Transverse colon (tissue), 4 donors: ENCODE results near the gene GID8. TPM values are rescaled to one million over a fixed set of nuclear protein-coding genes. Genes with fewer than 3 reads are reported as not detected.
"Not testable (repeated sequence)": the region's sequence is repeated elsewhere in the genome, so short reads cannot be mapped to it uniquely, and the experiment has no call there.

Experiments used
- DNase-seq: peaks from one replicate; pipeline ENCODE4 v3.0.0-alpha.2; 2019
- H3K27ac ChIP-seq, 4 donors: fragments of 200-600 bp; sonication (generic); 2 replicates each; pipeline ENCODE4 v1.5.1; 2016 to 2018; ENCODE audit warnings: inconsistent platforms in 4 of 4
- H3K27me3 ChIP-seq: fragments of 200-600 bp; sonication (generic); 2 replicates; pipeline ENCODE4 v1.5.1; 2017; ENCODE audit warnings: inconsistent platforms
- H3K36me3 ChIP-seq, 4 donors: fragments of 200-600 bp; sonication (generic); 2 replicates each; pipeline ENCODE4 v1.5.1; 2017 to 2019; ENCODE audit warnings: inconsistent platforms in 4 of 4
- H3K4me1 ChIP-seq, 4 donors: fragments of 200-600 bp; sonication (generic); 2 replicates each; pipeline ENCODE4 v1.5.1; 2017 to 2020; ENCODE audit warnings: inconsistent platforms in 4 of 4
- H3K4me3 ChIP-seq, 4 donors: fragments of 200-600 bp; sonication (generic); 1 replicate in 1 of 4; 2 replicates in 3 of 4; pipeline versions ENCODE4 v1.5.1 to v1.6.1; 2017 to 2019; ENCODE audit warnings: inconsistent platforms in 4 of 4
- H3K9me3 ChIP-seq, 2 donors: fragments of 200-600 bp; sonication (generic); 2 replicates each; pipeline ENCODE4 v1.5.1; 2017 to 2019; ENCODE audit warnings: inconsistent platforms in 2 of 2
- EP300 ChIP-seq: sonication (generic); formaldehyde crosslinking; IDR thresholded peaks from one replicate; pipeline ENCODE4 v1.6.1; 2017; ENCODE audit warnings: antibody characterized with exemption, low read depth
- POLR2A ChIP-seq: fragments of 450-650 bp; IDR thresholded peaks from one replicate; pipeline ENCODE4 v1.6.1; 2016; ENCODE audit warnings: antibody characterized with exemption, mild to moderate bottlenecking, moderate library complexity
- POLR2AphosphoS5 ChIP-seq, 3 donors: sonication (generic); formaldehyde crosslinking; IDR thresholded peaks; one replicate each; pipeline ENCODE4 v1.6.1; 2016; ENCODE audit warnings: antibody characterized with exemption in 3 of 3
- WGBS, 2 donors: methylation state at CpG; one replicate each; pipeline ENCODE4 v1.1.5; 2018; ENCODE audit warnings: low coverage in 1 of 2; 5-methylcytosine and 5-hydroxymethylcytosine counted together
- in situ Hi-C, 4 donors: fragments of 200-750 bp; cut with MboI; loops; one replicate each; pipeline versions ENCODE4 v1.15.0 to v1.15.1; 2017; ENCODE audit warnings: low sequenced_read_pairs in 3 of 4, low pct_ligation_motif_present in 1 of 4, low pct_unique_long_range_greater_than_20kb in 1 of 4
- intact Hi-C: fragments of 100-400 bp; cut with DNase I; formaldehyde crosslinking; loops from one replicate; pipeline ENCODE4 v1.15.1; 2023; ENCODE audit warnings: low total_unique reads
- total RNA-seq, 4 donors: library from RNA; depleted of rRNA; stranded (reverse); fragments of >200 nt; gene quantifications; one replicate each; pipeline ENCODE4 v1.1.0, GENCODE V29; 2016
- TF ChIP-seq, protein P1 (sequence below), 5 experiments: fragments of 200-600 bp in 3 of 5; fragments of 450-650 bp in 2 of 5; sonication (generic) in 3 of 5; IDR thresholded peaks; 1 replicate in 2 of 5; 2 replicates in 3 of 5; pipeline ENCODE4 v1.5.1; 2016 to 2017; ENCODE audit warnings: antibody characterized with exemption in 5 of 5, inconsistent platforms in 3 of 5, mild to moderate bottlenecking in 2 of 5, moderate library complexity in 1 of 5

GID8 gene
- total RNA-seq, 4 donors from 2014 or later: 29.5 to 34.1 (median 31.7) TPM

DNA sequence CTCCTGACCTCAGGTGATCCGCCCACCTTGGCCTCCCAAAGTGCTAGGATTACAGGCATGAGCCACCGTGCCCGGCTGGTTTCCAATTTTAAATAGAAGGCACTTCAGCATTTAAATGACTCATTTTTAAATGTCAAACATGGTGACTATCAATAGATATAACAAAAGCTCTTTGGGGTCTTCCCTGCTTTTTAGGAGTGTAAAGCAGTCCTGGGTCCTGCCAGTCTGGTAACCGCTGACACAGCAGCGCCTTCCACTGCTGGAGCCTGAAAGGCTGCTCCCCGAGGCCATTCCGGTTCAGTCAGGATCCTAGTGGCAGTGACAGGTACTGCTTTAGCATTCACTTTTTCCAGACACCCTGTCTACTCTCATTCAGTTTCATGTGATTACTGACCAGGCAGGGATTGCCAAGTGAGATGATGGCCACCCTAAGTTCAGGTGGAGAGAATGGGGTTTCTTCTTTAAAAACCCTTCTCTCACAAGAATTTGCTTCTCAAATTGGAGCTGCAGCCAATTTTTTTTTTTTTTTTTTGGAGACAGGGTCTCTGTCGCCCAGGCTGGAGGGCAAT lies 16.7 kb upstream of the GID8 start:
- H3K27ac ChIP-seq: peak overlapping the region in 2 of 4 donors; percentile 18 to 30
- TF ChIP-seq POLR2A (no peak), POLR2AphosphoS5 (IDR thresholded peaks at IDR 0.05) (peak in 1 of 3 donors; percentile 14), EP300 (no peak)
- TF ChIP-seq, protein P1, sequence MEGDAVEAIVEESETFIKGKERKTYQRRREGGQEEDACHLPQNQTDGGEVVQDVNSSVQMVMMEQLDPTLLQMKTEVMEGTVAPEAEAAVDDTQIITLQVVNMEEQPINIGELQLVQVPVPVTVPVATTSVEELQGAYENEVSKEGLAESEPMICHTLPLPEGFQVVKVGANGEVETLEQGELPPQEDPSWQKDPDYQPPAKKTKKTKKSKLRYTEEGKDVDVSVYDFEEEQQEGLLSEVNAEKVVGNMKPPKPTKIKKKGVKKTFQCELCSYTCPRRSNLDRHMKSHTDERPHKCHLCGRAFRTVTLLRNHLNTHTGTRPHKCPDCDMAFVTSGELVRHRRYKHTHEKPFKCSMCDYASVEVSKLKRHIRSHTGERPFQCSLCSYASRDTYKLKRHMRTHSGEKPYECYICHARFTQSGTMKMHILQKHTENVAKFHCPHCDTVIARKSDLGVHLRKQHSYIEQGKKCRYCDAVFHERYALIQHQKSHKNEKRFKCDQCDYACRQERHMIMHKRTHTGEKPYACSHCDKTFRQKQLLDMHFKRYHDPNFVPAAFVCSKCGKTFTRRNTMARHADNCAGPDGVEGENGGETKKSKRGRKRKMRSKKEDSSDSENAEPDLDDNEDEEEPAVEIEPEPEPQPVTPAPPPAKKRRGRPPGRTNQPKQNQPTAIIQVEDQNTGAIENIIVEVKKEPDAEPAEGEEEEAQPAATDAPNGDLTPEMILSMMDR (IDR thresholded peaks at IDR 0.05): peak; percentile 48 to 76 (median 73)
- intact Hi-C loops (no loop called here), in situ Hi-C loops (no loop called here)
- H3K4me3 ChIP-seq: no peak overlapping the region
- no peaks in the 10 kb centered on the region for H3K36me3 ChIP-seq
- no peaks in the 10 kb centered on the region for H3K9me3 ChIP-seq
- H3K27me3 ChIP-seq: no peaks in the 10 kb centered on the region
- H3K4me1 ChIP-seq: peaks cover 71 to 90% (median 86%) of the 10 kb centered on the region in 4 donors
- WGBS, 2 donors: 10 to 47% methylated on average over 2 to 8 of the region's 8 CpGs
- DNase-seq: peak; percentile 54

DNA sequence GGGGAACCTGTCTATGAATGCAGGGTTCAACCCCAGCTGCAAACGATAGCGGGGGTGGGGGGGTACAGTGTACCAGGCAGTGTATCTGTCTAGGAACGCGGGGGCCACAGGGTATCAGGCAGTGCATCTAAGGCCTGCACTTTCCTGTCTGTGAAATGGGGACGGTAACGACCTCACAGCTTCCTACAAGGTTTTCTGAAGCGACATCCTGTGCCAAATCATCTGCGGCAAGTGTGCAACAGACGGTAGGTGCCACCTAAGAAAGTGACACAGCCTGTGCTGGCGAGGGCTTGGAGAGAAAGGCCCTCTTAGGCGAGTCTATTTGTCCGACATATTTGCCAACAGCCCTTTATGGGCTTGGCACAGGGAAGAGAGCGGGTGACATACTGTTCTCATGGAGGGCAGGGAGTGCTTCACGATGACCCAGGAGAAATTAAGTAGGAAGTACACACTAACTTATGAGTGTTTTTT lies 15.5 kb upstream of the GID8 start:
- H3K4me3 ChIP-seq: peak overlapping the region in 1 of 4 donors; percentile 4
- no peak for DNase-seq
- no peaks in the 10 kb centered on the region for H3K36me3 ChIP-seq
- peak overlapping the region; percentile 94 to 99 (median 98) for H3K27ac ChIP-seq
- H3K4me1 ChIP-seq: peaks cover 70 to 86% (median 83%) of the 10 kb centered on the region in 4 donors
- H3K9me3 ChIP-seq: no peaks in the 10 kb centered on the region
- TF ChIP-seq EP300 (no peak), POLR2A (no peak), POLR2AphosphoS5 (IDR thresholded peaks at IDR 0.05) (no peak)
- TF ChIP-seq, protein P1 (IDR thresholded peaks at IDR 0.05): no peak
- intact Hi-C loops: no loop called here
- in situ Hi-C loops: no loop called here
- no peaks in the 10 kb centered on the region for H3K27me3 ChIP-seq
- WGBS, 2 donors: 66% methylated on average over 14 of the region's 14 CpGs; no CpG with 5 or more reads in 1 of the 2 donors

GRCh38 chr20:62923059-62923668 lies 14.8 kb upstream of the GID8 start:
- H3K9me3 ChIP-seq, in situ Hi-C loops, H3K36me3 ChIP-seq, H3K27me3 ChIP-seq, intact Hi-C loops: not testable (repeated sequence)
- H3K4me3 ChIP-seq: peak overlapping the region in 1 of 4 donors; percentile 85
- peak in 1 of 3 donors; percentile 39 for TF ChIP-seq POLR2AphosphoS5 (IDR thresholded peaks at IDR 0.05)
- WGBS, 2 donors: 32 to 45% methylated on average over 8 to 17 of the region's 17 CpGs
- peaks cover 70 to 86% (median 83%) of the 10 kb centered on the region in 4 donors for H3K4me1 ChIP-seq
- DNase-seq: peak; percentile 50
- H3K27ac ChIP-seq: peak overlapping the region; percentile 94 to 99 (median 98)

GRCh38 chr20:62923669-62924441 lies 14.1 kb upstream of the GID8 start:
- peaks cover 69 to 86% (median 83%) of the 10 kb centered on the region in 4 donors for H3K4me1 ChIP-seq

More at GRCh38 chr20:62923669-62924441, 14.1 kb upstream of the GID8 start:
- no peak for DNase-seq
- in situ Hi-C loops (no loop called here), intact Hi-C loops (no loop called here)
- 27 to 43% methylated on average over 6 to 7 of the region's 7 CpGs for WGBS, 2 donors
- Histone ChIP-seq H3K4me3 (peak overlapping the region in 3 of 4 donors; percentile 85 to 98 (median 98)), H3K9me3 (no peaks in the 10 kb centered on the region), H3K36me3 (no peaks in the 10 kb centered on the region), H3K27ac (peak overlapping the region; percentile 94 to 99 (median 98)), H3K27me3 (no peaks in the 10 kb centered on the region)
- no peak for TF ChIP-seq POLR2AphosphoS5 (IDR thresholded peaks at IDR 0.05)
- TF ChIP-seq, protein P1 (IDR thresholded peaks at IDR 0.05): no peak
- TF ChIP-seq EP300: no peak
- TF ChIP-seq POLR2A: no peak
